Stimulated activated CD4-positive, alpha-beta T cell treated with anti-CD3 and anti-CD28 coated beads, Interleukin-1b, Interleukin-23, amount 100 ng/mL, for 48 hours (primary cell): ENCODE results near the gene DACT1.

Source experiments
- DNase-seq: peaks from one replicate; pipeline ENCODE4 v3.0.0-alpha.2; 2020

Gene DACT1

DNA sequence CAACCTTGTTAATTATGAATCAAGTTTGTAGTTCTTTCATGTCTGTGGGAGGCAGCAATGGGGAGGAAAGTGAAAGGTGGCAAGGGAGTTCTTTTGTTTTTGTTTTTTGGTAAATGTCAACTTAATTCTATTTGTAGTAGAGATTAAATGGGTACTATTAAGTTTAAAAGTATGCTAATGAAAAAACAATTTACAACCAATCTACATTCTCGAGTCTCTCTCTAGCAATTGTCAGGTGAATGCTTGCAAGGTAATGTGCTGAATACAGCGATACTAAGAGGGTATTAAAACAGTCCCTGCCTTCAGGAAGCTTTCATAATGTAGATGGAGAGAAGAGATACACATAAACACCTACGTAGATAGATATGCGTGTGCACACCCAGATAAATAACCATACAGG, 1.6 kb upstream of the DACT1 start:
- DNase-seq = no peak

DNA sequence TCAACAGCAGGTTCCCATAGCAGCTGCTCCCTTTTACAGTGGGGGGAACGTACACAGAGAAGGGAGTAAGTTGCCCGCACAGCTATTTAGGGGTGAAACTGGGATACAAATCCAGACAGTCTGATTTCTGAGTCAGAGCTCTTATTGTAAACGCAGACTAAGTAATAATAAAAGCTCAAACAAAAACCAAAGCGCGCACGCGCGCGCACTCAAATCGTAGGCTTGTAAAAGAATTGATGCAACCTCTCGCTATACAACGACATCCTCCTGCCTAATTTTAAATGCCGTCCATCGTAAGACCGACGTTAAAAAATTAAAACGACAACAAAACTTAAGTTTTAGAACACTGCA, 747 bp upstream of the DACT1 start:
- DNase-seq = peak; percentile 58

DNA sequence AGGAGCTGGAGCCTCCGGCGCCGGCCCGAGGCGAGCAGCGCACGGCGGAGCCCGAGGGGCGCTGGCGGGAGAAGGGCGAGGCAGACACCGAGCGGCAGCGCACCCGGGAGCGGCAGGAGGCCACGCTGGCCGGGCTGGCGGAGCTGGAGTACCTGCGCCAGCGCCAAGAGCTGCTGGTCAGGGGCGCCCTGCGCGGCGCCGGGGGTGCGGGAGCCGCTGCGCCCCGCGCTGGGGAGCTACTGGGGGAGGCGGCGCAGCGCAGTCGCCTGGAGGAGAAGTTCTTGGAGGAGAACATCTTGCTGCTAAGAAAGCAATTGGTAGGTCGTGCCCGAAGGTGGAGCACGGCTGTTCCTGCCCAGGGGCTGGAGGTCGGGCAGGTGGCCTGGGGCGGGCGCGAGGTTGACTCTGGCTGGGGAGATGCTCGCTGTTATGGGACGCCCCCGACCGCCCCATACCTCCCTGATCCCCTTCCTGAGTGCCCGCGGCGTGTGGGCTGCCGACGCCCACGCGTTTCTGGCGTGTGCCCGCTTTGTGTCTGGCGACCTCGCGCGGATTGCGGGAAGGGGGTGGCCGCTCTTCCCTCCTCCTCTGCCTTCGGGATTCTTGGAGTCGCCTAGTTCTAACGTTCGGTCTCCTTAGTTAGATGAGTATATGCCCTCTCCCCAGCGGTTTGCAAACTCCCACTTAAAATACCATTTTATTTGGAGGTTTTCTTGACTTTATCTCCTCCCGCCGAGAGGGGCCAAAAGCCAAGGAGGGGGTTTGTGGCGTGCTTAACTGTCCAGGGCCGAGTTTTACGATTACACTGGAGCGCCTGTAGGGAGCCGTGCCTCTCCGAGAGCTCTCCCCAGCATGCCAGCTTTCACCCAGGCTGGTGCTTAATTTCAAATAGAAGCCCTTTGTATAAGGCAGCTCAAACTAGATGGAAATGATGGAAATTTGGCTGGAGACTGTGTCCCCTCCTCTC, 752 bp downstream of the DACT1 start:
- peak; percentile 32 for DNase-seq

DNA sequence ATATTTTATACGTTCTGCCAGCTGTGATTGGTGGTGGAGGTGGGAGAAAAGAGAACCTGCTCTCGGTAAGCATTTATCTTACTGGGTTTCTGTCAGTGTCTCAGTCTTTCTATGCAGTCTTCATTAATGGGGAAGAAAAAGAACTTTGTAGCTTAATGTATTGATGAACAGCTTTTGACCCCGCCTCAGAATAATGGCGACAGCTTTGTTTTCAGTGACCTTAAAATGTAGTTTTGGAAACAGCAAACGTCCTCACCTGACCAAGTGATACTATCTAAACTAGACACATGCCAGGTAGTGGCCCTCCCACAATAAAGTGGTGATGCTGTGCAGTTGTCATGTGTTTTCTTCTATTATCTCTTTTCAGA, 1.4 kb downstream of the DACT1 start:
- no peak for DNase-seq

DNA sequence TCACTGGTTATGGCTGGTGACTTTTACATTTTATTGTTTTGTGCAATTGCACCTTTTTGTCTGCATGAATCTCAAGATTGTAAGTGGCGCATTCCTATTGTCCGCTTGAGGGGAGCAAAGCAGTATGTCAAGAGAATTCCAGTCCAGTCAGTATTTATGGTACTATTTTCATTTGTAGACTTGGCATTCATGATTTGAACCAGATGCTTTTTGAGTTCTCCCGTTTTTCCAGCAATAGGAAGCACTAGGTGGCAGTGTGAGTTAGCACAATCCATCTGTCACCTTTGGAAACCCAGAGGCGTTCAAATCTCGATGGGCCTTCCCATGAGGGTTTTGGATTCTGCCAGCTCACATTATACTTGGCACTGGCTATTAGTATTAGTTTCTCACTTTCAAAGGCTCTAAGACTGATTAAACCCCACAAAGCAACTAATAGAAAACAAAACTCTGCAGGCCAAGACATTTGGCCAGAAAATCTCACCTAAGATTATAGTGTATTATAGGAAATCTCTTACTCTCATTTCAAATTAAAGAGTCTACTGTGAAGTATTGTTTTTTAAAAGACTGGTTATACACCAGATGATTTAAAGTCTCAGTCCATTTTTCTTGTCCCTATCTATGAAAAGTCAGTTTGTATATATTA, 2.2 kb downstream of the DACT1 start:
- DNase-seq = no peak

DNA sequence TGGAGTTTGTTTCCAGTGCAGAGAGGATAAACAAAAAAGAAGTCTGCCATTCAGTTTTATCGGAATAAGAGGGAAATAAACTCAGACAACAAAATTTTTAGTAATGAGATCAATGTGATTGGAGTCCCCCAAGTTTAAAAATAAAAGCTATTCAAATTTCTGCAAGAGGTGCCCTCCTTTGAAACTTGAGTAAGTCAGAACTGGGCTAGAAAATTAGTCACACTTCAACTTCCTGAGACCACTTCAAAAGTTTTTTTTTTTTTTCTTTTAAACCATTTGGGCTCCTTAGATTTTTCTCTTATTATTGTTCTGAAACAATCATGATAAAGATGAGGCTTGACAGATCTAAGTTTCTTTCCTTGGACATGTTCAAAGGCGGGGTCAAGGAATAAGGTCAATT, 3.2 kb downstream of the DACT1 start:
- no peak for DNase-seq

DNA sequence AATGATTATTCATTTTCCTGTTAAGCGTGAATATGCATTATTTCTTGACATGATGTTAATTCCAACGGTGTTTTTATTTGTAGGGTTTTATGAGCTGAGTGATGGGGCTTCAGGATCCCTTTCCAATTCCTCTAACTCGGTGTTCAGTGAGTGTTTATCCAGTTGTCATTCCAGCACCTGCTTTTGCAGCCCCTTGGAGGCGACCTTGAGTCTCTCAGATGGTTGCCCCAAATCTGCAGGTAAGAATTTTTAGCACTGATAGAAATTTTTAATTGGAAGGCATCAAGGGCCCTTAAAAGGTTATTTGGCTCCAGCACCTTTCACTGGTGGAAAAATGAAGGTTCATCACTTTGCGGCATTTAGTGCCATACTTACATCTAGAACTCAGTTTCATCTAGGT, 3.7 kb downstream of the DACT1 start:
- no peak for DNase-seq

DNA sequence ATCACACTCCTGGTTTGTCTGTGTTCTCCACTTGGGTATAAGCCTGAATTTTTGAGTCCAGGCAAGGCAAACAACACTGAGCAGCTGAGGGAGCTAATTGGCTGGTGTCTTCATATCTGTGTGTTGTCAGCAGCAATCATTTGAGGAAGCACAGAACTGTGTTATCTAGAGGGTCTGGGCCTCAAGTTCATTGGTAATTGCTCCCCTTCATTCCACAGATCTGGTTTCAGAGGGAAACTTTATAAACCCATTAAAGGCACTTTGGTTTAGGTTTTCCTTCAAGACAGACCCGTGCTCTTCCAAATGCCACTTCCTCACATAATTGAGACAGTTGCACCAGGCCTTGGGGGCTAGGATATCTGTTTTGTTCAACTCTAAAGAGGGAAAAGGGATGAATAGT, 5.6 kb downstream of the DACT1 start:
- no peak for DNase-seq

DNA sequence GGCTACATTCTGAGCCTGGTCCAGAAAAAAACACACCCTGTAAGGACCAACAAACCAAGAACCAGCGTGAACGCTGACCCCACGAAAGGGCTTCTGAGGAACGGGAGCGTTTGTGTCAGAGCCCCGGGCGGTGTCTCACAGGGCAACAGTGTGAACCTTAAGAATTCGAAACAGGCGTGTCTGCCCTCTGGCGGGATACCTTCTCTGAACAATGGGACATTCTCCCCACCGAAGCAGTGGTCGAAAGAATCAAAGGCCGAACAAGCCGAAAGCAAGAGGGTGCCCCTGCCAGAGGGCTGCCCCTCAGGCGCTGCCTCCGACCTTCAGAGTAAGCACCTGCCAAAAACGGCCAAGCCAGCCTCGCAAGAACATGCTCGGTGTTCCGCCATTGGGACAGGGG, 7.9 kb downstream of the DACT1 start:
- DNase-seq = no peak

DNA sequence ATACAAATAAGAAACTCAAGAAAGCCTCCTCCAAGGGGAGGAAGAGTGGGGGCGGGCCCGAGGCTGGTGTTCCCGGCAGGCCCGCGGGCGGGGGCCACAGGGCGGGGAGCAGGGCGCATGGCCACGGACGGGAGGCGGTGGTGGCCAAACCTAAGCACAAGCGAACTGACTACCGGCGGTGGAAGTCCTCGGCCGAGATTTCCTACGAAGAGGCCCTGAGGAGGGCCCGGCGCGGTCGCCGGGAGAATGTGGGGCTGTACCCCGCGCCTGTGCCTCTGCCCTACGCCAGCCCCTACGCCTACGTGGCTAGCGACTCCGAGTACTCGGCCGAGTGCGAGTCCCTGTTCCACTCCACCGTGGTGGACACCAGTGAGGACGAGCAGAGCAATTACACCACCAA, 8.7 kb downstream of the DACT1 start:
- DNase-seq = no peak

DNA sequence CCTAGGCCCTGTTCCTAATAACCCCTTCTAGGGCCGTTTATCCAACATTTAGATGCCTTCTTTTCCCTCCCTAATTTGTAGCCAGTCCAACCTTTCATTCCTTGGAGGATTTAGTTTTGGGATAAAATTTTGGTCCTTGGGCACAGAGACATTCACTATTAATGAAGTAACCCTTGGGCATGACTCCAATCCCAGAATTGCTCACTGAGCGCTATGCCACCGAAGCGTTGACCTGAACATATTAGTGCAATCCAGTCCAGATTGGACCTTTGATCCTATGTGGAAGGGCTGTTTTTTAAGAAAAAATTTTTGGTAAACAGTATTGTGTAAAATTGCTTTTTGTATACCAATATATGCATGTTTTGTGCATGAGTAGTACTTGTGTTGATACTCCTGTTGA, 10.0 kb downstream of the DACT1 start:
- no peak for DNase-seq

DNA sequence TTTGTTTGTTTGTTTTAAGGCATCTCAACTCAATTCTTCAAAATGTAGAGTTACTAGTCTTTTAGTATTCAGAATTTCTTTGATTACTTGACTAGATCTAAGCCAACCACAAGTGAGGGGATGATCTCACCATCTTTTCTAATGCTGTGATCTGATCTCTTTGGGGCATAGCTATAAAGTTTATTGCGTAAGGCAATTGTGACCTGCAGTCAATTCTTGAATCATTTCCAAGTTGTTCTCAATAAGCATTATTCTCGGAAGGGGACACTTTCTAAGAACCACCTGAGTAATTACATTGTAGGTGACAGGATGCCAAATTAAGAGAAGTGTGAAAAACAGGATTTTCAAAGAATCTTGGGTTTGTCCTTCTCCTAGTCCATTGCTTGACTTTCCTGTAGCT, 13.1 kb downstream of the DACT1 start:
- DNase-seq = no peak

DNA sequence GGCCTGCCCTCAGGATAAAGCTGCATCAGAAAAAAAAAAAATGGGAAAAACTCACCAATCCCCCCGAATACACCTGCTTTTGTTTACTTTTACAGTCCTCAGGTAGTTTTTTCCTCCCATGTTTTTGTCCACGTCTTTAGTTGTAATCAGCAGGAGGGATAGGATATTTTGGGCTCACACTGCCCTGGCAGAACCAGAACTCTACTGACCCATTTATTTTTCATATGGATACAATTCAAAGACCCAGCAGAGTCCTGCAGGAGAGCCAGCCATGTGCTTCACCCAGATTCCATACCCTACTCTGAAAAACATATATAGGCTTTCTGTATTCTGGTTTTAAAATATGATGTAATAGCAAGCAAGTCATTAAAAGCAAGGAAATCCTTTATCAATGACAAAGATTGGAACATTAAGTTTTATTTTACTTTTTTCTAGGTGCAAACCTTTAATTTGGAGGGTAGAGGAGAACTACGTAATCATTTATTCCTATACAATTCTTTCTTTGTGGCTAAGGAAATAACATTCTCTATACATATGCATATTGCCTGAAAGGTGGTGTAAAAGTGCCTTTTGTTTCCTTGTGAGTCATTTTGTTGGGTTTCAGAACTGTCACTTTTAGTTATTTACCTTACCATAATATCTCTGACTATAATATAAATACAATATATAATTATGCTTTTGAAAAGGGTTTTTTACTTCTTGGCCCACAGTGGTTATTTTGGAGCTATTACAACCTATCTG, 19.1 kb downstream of the DACT1 start:
- DNase-seq = no peak

DNA sequence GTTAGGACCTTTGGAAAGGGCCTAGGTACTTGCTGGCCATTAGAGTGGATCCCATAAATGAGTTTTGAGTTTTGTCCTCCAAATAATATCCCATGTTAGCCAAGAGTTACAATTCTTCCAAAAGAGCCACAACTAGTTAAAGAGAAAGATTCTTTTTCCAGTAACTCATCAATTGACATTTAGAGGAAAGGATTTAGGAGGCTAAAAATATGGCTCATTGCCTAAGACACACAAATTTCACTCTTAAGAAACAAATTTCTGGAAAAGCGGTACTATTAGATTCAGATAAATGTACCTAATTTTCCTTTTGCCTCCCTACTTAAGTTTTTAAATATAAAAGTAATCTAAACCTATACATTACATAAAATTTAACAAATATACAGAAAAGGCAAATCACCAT, 21.3 kb downstream of the DACT1 start:
- DNase-seq = no peak

DNA sequence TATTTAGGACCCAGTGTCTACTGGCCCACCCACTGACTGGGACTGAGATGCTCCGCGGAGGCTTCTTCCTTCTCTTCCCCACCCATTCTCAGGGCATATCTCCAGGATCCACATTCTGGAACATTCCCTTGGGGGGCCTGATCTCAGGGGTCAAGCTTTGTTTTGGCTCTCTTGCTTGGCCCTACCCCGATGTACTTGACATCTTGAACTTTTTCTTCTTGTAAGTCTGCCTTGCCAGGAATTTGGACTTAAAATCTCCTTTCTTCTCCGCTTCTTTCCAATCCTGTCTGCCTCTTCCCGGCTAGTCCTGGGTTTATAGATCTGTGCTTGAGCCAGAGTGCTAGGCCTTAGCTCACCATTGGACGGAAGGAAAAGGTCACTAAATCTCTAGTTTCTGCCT, 22.1 kb downstream of the DACT1 start:
- no peak for DNase-seq

DNA sequence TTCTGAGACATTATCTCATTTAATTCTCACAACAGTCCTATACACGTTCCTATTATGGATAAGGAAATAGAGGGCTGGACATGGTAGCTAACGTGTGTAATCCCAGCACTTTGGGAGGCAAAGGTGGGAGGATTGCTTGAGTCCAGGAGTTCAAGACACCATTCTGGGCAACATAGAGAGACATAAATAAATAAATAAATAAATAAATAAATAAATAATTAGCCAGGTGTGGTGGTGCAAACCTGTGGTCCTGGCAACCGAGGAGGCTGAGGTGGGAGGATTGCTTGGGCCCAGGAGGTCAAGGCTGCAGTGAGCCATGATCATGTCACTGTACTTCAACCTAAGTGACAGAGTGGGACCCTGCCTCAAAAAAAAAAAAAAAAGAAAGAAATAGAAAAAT, 22.6 kb downstream of the DACT1 start:
- no peak for DNase-seq

DNA sequence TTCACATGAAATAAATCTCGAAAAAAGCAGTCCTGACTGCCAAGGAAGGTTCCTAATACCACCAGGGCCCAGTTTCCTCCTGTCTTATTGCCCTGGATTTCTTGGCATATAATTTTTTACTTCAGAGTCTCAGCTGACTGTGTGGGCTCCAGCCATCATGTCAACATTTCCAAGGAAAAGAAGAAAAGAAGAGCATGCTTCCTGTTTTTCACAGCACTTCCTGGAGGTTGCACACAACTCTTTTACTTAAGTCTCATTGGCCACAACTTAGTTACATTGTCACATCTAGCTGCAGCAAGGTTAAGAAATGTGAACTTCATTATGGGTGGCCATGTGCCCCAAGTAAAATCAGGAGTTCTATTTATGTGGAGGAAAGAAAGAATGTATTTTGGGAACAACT, 24.3 kb downstream of the DACT1 start:
- no peak for DNase-seq

DNA sequence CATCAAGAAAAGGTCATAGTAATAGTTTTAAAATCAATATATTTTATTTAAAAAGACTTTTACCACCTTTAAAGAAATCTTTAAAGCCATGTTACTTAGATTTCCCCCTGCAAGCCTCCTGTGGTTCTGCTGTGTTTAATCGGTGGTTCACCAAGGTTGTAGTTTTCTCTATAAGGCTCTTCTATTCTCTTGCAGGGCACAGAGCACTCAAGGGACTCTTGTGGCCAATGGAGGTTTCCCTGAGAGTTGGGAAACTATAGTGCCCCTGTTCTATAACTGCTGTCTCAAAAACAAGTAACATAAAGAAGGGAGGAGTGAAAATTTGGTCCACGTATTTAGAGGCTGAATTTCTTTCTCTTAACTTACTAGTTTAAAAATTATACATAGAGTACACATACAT, 25.0 kb downstream of the DACT1 start:
- no peak for DNase-seq

DNA sequence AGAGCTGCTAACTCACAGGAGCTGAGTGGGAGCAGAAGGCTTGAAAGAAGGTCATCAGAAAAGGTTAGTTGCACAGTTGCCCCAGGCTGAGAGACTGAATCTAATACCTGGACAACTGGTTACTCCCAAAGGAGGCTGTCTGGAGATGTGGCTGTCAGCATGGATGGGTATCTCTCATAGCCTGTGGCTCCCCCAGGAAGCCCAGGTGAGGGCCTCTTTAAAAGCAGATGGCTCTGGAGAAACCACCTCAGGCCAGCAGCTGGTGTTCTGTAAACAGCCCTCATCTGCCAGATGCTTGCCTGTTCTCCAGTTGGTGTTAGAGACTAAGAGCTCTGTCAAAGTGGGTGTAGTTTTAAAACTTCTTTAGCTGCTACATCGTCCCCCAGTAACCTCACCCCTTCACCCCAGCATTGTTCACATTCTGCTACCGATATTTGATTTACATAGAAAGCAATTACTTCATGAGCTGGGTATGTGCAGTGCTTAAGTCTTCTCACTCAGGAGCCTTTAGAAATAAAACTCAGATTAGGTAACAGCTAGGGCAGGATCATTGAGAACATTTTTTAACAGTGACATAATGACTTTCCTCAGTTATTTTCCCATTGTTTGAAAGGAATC, 25.8 kb downstream of the DACT1 start:
- no peak for DNase-seq

DNA sequence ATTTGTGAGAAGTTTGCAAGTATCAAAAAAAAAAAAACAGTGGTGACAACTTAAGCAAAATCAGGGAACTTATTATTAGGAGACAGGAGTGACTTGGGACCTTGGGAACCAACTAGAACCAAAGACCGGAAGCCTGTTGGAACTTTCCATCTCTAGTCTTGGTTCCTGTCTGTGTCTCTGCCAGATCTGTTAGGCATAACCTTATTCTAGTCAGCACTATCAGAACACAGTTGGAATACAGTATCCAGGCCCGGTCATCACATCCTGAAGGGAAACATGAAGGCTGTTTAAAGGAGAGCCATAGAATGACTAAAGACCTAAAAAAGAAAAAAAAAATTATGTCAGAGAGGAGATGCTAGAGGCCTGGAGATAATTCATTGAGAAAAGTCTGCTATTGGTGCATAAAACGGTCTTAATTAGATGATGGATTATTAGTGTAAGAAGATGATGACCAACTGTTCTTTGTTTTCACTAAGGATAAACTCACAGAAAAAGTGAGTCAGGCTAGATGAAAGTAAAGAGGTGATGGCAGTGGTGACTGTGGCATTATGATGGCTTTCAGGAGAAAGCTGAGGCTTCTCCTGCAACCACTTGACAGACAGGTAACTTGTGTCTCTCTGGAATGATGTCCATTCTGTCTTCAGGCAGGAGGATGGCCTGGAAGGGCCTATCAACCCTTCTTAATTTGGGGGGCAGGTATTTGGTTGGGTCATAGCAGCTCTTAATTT, 28.2 kb downstream of the DACT1 start:
- DNase-seq = no peak

DNA sequence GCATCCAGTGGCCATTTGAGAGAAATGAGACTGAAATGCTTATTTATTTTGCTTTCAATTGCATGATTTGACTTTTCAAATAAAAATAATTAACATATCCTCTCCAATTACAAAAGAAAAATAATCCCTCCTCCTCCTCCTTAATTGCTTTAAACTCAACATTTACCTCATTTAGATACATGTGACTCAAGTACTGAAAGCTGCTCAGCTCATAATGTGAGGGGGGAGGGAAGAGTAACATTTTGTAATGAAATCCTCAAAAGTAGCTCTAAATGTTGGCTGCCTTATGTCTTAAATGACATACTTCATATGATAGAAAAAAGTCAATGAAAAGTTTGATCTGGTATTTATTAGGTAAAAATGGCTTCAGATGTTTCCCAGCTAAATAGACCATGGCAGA, 29.0 kb downstream of the DACT1 start:
- no peak for DNase-seq

DNA sequence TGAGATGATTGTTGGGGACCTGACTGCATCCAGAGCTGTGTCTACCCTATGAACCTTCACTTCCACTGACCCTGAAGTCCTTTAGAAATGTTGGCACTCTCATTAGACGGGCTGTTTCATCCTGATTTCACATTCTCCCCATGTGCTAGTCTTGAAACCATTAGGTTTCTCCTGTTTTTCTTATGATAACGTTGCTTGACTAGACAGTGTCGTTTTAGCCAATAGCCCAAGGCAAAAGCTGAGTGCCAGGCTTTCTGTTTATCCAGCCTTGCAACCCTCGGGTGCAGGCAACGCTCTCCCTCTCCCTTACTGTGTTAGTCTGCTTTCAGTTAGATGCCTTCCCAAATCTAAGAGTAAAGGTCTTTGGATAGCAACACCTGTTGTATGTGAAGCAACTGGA, 30.1 kb downstream of the DACT1 start:
- no peak for DNase-seq
